Endothelial cell of umbilical vein (primary cell): ENCODE data around the gene TNFSF9. TPM values are rescaled to one million over a fixed set of nuclear protein-coding genes. Genes with fewer than 3 reads are reported as not detected.
"Not testable (repeated sequence)": the region's sequence is repeated elsewhere in the genome, so short reads cannot be mapped to it uniquely, and the experiment has no call there.

Experiments
- BruUV-seq: library from RNA; stranded (reverse); fragments of 400-500 nt; replicated peaks from 2 replicates; lab custom pipeline; 2021; lab: Mats Ljungman, UMichigan
- CTCF ChIA-PET: fragments of 300-600, 350-600 bp; sonication (Branson Sonifier 250); formaldehyde crosslinking; loops from one replicate; lab custom pipeline; 2021; ENCODE audit warnings: antibody characterized with exemption, inconsistent platforms; lab: Charles Lee
- POLR2A ChIA-PET: fragments of 300-600, 350-600 bp; sonication (Branson Sonifier 250); formaldehyde crosslinking; loops from one replicate; lab custom pipeline; 2021; ENCODE audit warnings: antibody characterized with exemption, inconsistent platforms; lab: Charles Lee
- DNase-seq: peaks from one replicate; pipeline ENCODE4 v3.0.0-alpha.2; 2011; ENCODE audit warnings: low read depth, low spot score
- FAIRE-seq: peaks from 2 replicates; lab custom pipeline; 2011; peaks lifted over from hg19 to GRCh38; lab: Jason Lieb, UNC
- H2AFZ ChIP-seq: 2 replicates; pipeline ENCODE4 v1.6.0; 2012; ENCODE audit warnings: low read depth, low read length, control low read depth, inconsistent platforms
- H3K27ac ChIP-seq: 2 replicates; pipeline ENCODE4 v1.5.1; 2011; ENCODE audit warnings: low read depth, mild to moderate bottlenecking, control low read depth, low read length, moderate library complexity; ENCODE audit not compliant: insufficient read depth
- H3K27me3 ChIP-seq, 2 experiments: 2 replicates each; pipeline versions ENCODE4 v1.6.0 to v1.6.1; 2011; ENCODE audit warnings: low read length in 2 of 2, mixed read lengths in 1 of 2; ENCODE audit not compliant: control insufficient read depth in 2 of 2, insufficient read depth in 2 of 2
- H3K36me3 ChIP-seq, 2 experiments: 2 replicates in 1 of 2; 3 replicates in 1 of 2; pipeline ENCODE4 v1.5.1; 2011; ENCODE audit warnings: low read length in 2 of 2, mild to moderate bottlenecking in 1 of 2, moderate library complexity in 1 of 2; ENCODE audit not compliant: control insufficient read depth in 2 of 2, insufficient read depth in 2 of 2; ENCODE audit errors: extremely low read depth in 1 of 2
- H3K4me1 ChIP-seq: 3 replicates; pipeline ENCODE4 v1.5.1; 2011; ENCODE audit warnings: mild to moderate bottlenecking, low read length; ENCODE audit not compliant: control insufficient read depth, insufficient read depth; ENCODE audit errors: extremely low read depth
- H3K4me2 ChIP-seq: 2 replicates; pipeline ENCODE4 v1.6.1; 2011; ENCODE audit warnings: low read length, control low read depth, mixed read lengths; ENCODE audit not compliant: insufficient read depth
- H3K4me3 ChIP-seq, 3 experiments: fragments of 200-600 bp in 1 of 3; sonication (generic), shearing (Covaris generic) in 1 of 3; replicated peaks in 1 of 3; 2 replicates each; pipeline ENCODE4 v1.5.1; 2011 to 2016; ENCODE audit warnings: control low read depth in 3 of 3, low read length in 3 of 3, mild to moderate bottlenecking in 2 of 3, inconsistent platforms in 1 of 3, low read depth in 1 of 3, moderate library complexity in 1 of 3; ENCODE audit not compliant: insufficient read depth in 1 of 3
- H3K79me2 ChIP-seq: 2 replicates; pipeline ENCODE4 v1.6.0; 2012; ENCODE audit warnings: low read length, inconsistent platforms; ENCODE audit not compliant: control insufficient read depth, insufficient read depth
- H3K9ac ChIP-seq: replicated peaks from 2 replicates; pipeline ENCODE3; 2011; ENCODE audit warnings: low read length, control low read depth; ENCODE audit not compliant: insufficient read depth; ENCODE audit errors: extremely low read depth
- H3K9me1 ChIP-seq: replicated peaks from 3 replicates; pipeline ENCODE4 v1.6.0; 2011; ENCODE audit warnings: mild to moderate bottlenecking, low read length; ENCODE audit not compliant: control insufficient read depth, insufficient read depth; ENCODE audit errors: extremely low read depth
- H3K9me3 ChIP-seq: replicated peaks from 2 replicates; pipeline ENCODE4 v1.5.1; 2012; ENCODE audit warnings: low read length, inconsistent platforms; ENCODE audit not compliant: control insufficient read depth, insufficient read depth
- H4K20me1 ChIP-seq: replicated peaks from 2 replicates; pipeline ENCODE3; 2011; ENCODE audit warnings: mild to moderate bottlenecking, low read length; ENCODE audit not compliant: control insufficient read depth, insufficient read depth; ENCODE audit errors: extremely low read depth
- CTCF ChIP-seq, 2 donors: IDR thresholded peaks; 1 replicate in 1 of 2; 2 replicates in 1 of 2; pipeline ENCODE4 v1.5.1; 2011; ENCODE audit warnings: low read length in 2 of 2, mild to moderate bottlenecking in 2 of 2, moderate library complexity in 2 of 2, control low read depth in 1 of 2, inconsistent platforms in 1 of 2, low read depth in 1 of 2; ENCODE audit not compliant: insufficient read depth in 1 of 2; ENCODE audit errors: extremely low read depth in 1 of 2
- EZH2 ChIP-seq: IDR thresholded peaks from 2 replicates; pipeline ENCODE4 v1.6.1; 2012; ENCODE audit warnings: borderline replicate concordance, low read depth, mild to moderate bottlenecking, moderate library complexity, low read length, inconsistent platforms; ENCODE audit not compliant: severe bottlenecking
- GATA2 ChIP-seq: IDR thresholded peaks from 2 replicates; pipeline ENCODE4 v1.7.0; 2011; ENCODE audit warnings: low read depth, mild to moderate bottlenecking, moderate library complexity, mixed read lengths, low read length; ENCODE audit not compliant: insufficient read length, insufficient read depth
- JUN ChIP-seq: IDR thresholded peaks from 2 replicates; pipeline ENCODE4 v1.6.1; 2011; ENCODE audit warnings: borderline replicate concordance, low read depth; ENCODE audit not compliant: insufficient read length, insufficient read depth
- POLR2AphosphoS5 ChIP-seq: IDR thresholded peaks from 2 replicates; pipeline ENCODE4 v1.6.1; 2012; ENCODE audit warnings: low read depth, mild to moderate bottlenecking, control low read depth, low read length, moderate library complexity; ENCODE audit not compliant: insufficient read depth
- dilution Hi-C: fragments of 300-500 bp; cut with MboI; formaldehyde crosslinking; loops from one replicate; pipeline ENCODE4 v1.15.0; 2019; ENCODE audit warnings: low sequenced_read_pairs; ENCODE audit not compliant: extremely low pct_ligation_motif_present
- intact Hi-C: fragments of 100-400 bp; cut with micrococcal nuclease; formaldehyde crosslinking; loops from one replicate; pipeline ENCODE4 v1.10.0; 2022
- polyA plus RNA-seq, 4 experiments: library from polyadenylated mRNA; depleted of rRNA in 3 of 4; stranded (reverse) in 3 of 4; unstranded in 1 of 4; fragments of >200 nt; gene quantifications; 2 replicates each; pipeline versions ENCODE4 v1.2.1 to v1.2.3, GENCODE V29; 2011 to 2012; ENCODE audit warnings: missing spikeins in 1 of 4
- total RNA-seq: library from RNA; stranded (reverse); gene quantifications from 2 replicates; pipeline ENCODE4 v1.2.3, GENCODE V29; 2021

Gene TNFSF9
- total and polyA plus RNA-seq, 2 donors (not counting 3 experiments of a cell fraction or from before 2014, with no cell fraction given): 0.52 to 0.53 TPM

- no peaks in the 10 kb centered on the region for H3K36me3 ChIP-seq
- dilution Hi-C loops (no loop called here), intact Hi-C loops (no loop called here)
- H3K4me3 ChIP-seq: no peak overlapping the region
- FAIRE-seq (no peak), DNase-seq (no peak)
- ChIA-PET POLR2A (no interaction called here), CTCF (interaction anchor here (3.1 kb wide), 1 partner anchor 8 kb away, joined by 10 read pairs; no protein-coding TSS in a partner anchor)
- H3K79me2 ChIP-seq: no peaks in the 10 kb centered on the region
- no peak overlapping the region for H3K4me2 ChIP-seq
- H2AFZ ChIP-seq: no peak overlapping the region
- no peak overlapping the region for H3K9ac ChIP-seq
- no TSS peak for BruUV-seq
- no peaks in the 10 kb centered on the region for H4K20me1 ChIP-seq
- TF ChIP-seq POLR2AphosphoS5 (no peak), GATA2 (no peak), EZH2 (no peak), CTCF (IDR thresholded peaks at IDR 0.05; ENCODE audit: extremely low read depth in 1 of 2, insufficient read depth in 1 of 2, low read depth in 1 of 2, low read length in 2 of 2) (no peak), JUN (no peak)
- H3K27ac ChIP-seq: no peak overlapping the region
- H3K9me1 ChIP-seq: no peaks in the 10 kb centered on the region
- H3K4me1 ChIP-seq: no peaks in the 10 kb centered on the region
- H3K9me3 ChIP-seq: no peaks in the 10 kb centered on the region
- no peaks in the 10 kb centered on the region for H3K27me3 ChIP-seq
Measured at GRCh38 chr19:6556480-6557195, 25.8 kb downstream of the TNFSF9 start.

- H3K4me3 ChIP-seq, FAIRE-seq, H3K9me1 ChIP-seq, H3K9me3 ChIP-seq, dilution Hi-C loops, H3K79me2 ChIP-seq, H3K9ac ChIP-seq, DNase-seq, H3K36me3 ChIP-seq, H3K27ac ChIP-seq, H3K27me3 ChIP-seq, BruUV-seq, POLR2A ChIA-PET, H3K4me1 ChIP-seq, H2AFZ ChIP-seq, H3K4me2 ChIP-seq, intact Hi-C loops, H4K20me1 ChIP-seq: not testable (repeated sequence)
- CTCF ChIA-PET: interaction anchor here (1.0 to 1.7 kb wide), 3 partner anchors 46 to 71 kb away, joined by 3 to 4 read pairs (median 3); no protein-coding TSS in a partner anchor
Measured at GRCh38 chr19:6562437-6562836, 31.6 kb downstream of the TNFSF9 start.
